ENCODE results near the gene C1RL. TPM values are rescaled to one million over a fixed set of nuclear protein-coding genes. Genes with fewer than 3 reads are reported as not detected.
A peak's percentile ranks its signal among the peaks of the same experiment; 100 is the strongest.

C1RL gene
- total RNA-seq, 1 experiment from 2014 or later, result 8.9 TPM

DNA sequence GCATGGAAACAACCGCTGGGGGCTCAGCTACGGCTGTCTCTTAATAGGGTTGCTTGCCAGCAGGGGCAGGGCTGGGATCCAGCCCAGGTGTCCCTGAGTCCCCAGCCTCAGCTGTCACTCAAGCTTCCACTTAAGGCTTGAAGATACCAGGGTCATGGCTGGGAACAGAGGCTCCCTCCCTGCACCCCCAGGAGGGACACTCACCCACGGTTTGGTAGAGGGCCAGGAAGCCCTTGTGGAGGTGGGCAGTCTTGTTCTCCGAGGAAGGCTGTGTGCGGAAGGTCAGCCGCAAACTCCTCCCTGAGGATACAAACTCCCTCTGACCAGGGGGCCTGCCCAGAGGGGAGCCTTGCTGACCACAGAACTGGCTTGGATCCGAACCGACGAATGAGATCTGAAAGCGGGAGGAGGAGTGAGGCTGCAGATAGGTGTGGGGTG, 7.3 kb downstream of the C1RL start:
- Histone ChIP-seq H4K20me1 (ENCODE audit: low read length) (no peaks in the 10 kb centered on the region), H2AFZ (ENCODE audit: low read length) (no peak overlapping the region), H3K9me3 (ENCODE audit: low read length) (no peaks in the 10 kb centered on the region), H3F3A (ENCODE audit: low read length, unreplicated experiment) (no peaks in the 10 kb centered on the region), H3K27ac (ENCODE audit: low read length) (no peak overlapping the region), H3K4me3 (ENCODE audit: low read length) (no peak overlapping the region), H3K36me3 (ENCODE audit: low read depth, low read length) (peaks cover 5% of the 10 kb centered on the region; the same call in 1 of the 2 replicates), H3K4me1 (ENCODE audit: insufficient read depth, low read length) (no peaks in the 10 kb centered on the region), H3K27me3 (ENCODE audit: low read length) (no peaks in the 10 kb centered on the region), H3K9ac (ENCODE audit: low read length) (no peak overlapping the region), H3K9me2 (replicated peaks; ENCODE audit: low read length) (no peaks in the 10 kb centered on the region), H3K79me2 (ENCODE audit: low read length) (0 out of 2 replicates have a peak, but pooled peaks cover 4% of the 10 kb centered on the region), H3K4me2 (ENCODE audit: low read length) (no peak overlapping the region)
- POLR2A ChIA-PET (ENCODE audit: unreplicated experiment), result no interaction called here
- TF ChIP-seq EZH2phosphoT487 (IDR thresholded peaks at IDR 0.05; ENCODE audit: borderline replicate concordance, low read length) (no peak), EZH2 (IDR thresholded peaks at IDR 0.05; ENCODE audit: low read length, unreplicated experiment) (no peak), CTCF (conservative IDR thresholded peaks at IDR 0.05; ENCODE audit: low read depth, low read length) (no peak)
- DNase-seq, result no peak
- intact Hi-C loops (cut with micrococcal nuclease), result no loop called here
- peak; percentile 37; the same call in 1 of the 2 replicates for ATAC-seq
- no TSS peak for BruUV-seq (replicated peaks)
- CTCF ChIA-PET, result no interaction called here

- no peak overlapping the region for H3K9ac ChIP-seq (ENCODE audit: low read length)
- no TSS peak for BruUV-seq (replicated peaks)
- no peaks in the 10 kb centered on the region for H4K20me1 ChIP-seq (ENCODE audit: low read length)
- ChIA-PET CTCF (no interaction called here), POLR2A (ENCODE audit: unreplicated experiment) (no interaction called here)
- no peak overlapping the region for H3K4me3 ChIP-seq (ENCODE audit: low read length)
- no peak overlapping the region for H3K27ac ChIP-seq (ENCODE audit: low read length)
- no peak overlapping the region for H2AFZ ChIP-seq (ENCODE audit: low read length)
- H3K79me2 ChIP-seq (ENCODE audit: low read length), result 0 out of 2 replicates have a peak, but pooled peaks cover under 1% of the 10 kb centered on the region
- no peaks in the 10 kb centered on the region for H3K4me1 ChIP-seq (ENCODE audit: insufficient read depth, low read length)
- DNase-seq (no peak), ATAC-seq (peak; percentile 13; the same call in 1 of the 2 replicates)
- H3K36me3 ChIP-seq (ENCODE audit: low read depth, low read length), result peaks cover 2% of the 10 kb centered on the region; the same call in 1 of the 2 replicates
- intact Hi-C loops (cut with micrococcal nuclease), result no loop called here
- no peak for TF ChIP-seq EZH2 (IDR thresholded peaks at IDR 0.05; ENCODE audit: low read length, unreplicated experiment)
- no peak for TF ChIP-seq EZH2phosphoT487 (IDR thresholded peaks at IDR 0.05; ENCODE audit: borderline replicate concordance, low read length)
- no peak for TF ChIP-seq CTCF (conservative IDR thresholded peaks at IDR 0.05; ENCODE audit: low read depth, low read length)
- no peaks in the 10 kb centered on the region for H3K9me3 ChIP-seq (ENCODE audit: low read length)
- no peaks in the 10 kb centered on the region for H3K9me2 ChIP-seq (replicated peaks; ENCODE audit: low read length)
- H3F3A ChIP-seq (ENCODE audit: low read length, unreplicated experiment), result no peaks in the 10 kb centered on the region
- H3K27me3 ChIP-seq (ENCODE audit: low read length), result no peaks in the 10 kb centered on the region
- no peak overlapping the region for H3K4me2 ChIP-seq (ENCODE audit: low read length)
These were observed 7.8 kb downstream of the C1RL start for GRCh38 chr12:7101047-7101693.

DNA sequence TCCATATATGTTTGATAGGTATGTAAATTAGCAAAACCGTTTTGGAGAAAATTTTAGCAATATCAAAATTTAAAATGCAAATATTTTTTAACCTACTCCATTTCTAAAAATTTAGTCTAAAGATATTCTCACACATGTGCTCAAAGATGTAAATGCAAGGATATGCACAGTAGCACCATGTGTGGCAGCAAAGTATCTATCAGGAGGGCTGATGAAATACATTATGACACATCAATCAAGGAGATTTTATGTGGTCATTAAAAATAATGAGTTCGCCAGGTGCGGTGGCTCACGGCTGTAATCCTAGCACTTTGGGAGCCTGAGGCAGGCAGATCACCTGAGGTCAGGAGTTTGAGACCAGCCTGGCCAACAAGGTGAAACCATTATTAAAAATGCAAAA, 8.8 kb downstream of the C1RL start:
- H3F3A ChIP-seq (ENCODE audit: low read length, unreplicated experiment), result no peaks in the 10 kb centered on the region
- POLR2A ChIA-PET (ENCODE audit: unreplicated experiment), result no interaction called here
- no peak overlapping the region for H3K9ac ChIP-seq (ENCODE audit: low read length)
- ATAC-seq (no peak), DNase-seq (no peak)
- no peaks in the 10 kb centered on the region for H3K27me3 ChIP-seq (ENCODE audit: low read length)
- no peak overlapping the region for H2AFZ ChIP-seq (ENCODE audit: low read length)
- H3K4me1 ChIP-seq (ENCODE audit: insufficient read depth, low read length), result no peaks in the 10 kb centered on the region
- H3K9me2 ChIP-seq (replicated peaks; ENCODE audit: low read length), result no peaks in the 10 kb centered on the region
- no TSS peak for BruUV-seq (replicated peaks)
- no peaks in the 10 kb centered on the region for H3K36me3 ChIP-seq (ENCODE audit: low read depth, low read length)
- TF ChIP-seq CTCF (conservative IDR thresholded peaks at IDR 0.05; ENCODE audit: low read depth, low read length), result no peak
- TF ChIP-seq EZH2 (IDR thresholded peaks at IDR 0.05; ENCODE audit: low read length, unreplicated experiment), result no peak
- TF ChIP-seq EZH2phosphoT487 (IDR thresholded peaks at IDR 0.05; ENCODE audit: borderline replicate concordance, low read length), result no peak
- no peak overlapping the region for H3K4me2 ChIP-seq (ENCODE audit: low read length)
- no peaks in the 10 kb centered on the region for H3K9me3 ChIP-seq (ENCODE audit: low read length)
- H3K79me2 ChIP-seq (ENCODE audit: low read length), result no peaks in the 10 kb centered on the region
- intact Hi-C loops (cut with micrococcal nuclease), result no loop called here
- no peak overlapping the region for H3K4me3 ChIP-seq (ENCODE audit: low read length)
- CTCF ChIA-PET, result no interaction called here
- no peak overlapping the region for H3K27ac ChIP-seq (ENCODE audit: low read length)
- H4K20me1 ChIP-seq (ENCODE audit: low read length), result no peaks in the 10 kb centered on the region

Data from PC-3 (cell line).